H1 (cell line): ENCODE data around the gene ATP5ME. TPM values are rescaled to one million over a fixed set of nuclear protein-coding genes. Genes with fewer than 3 reads are reported as not detected.

Experiments used
- CTCF ChIA-PET: fragments of 300-600 bp; sonication (Branson Sonifier 250); formaldehyde crosslinking; loops from one replicate; lab custom pipeline; 2021; ENCODE audit not compliant: partially characterized antibody; lab: Charles Lee
- POLR2A ChIA-PET: fragments of 300-600 bp; sonication (Branson Sonifier 250); formaldehyde crosslinking; loops from one replicate; lab custom pipeline; 2021; ENCODE audit warnings: inconsistent platforms; ENCODE audit not compliant: partially characterized antibody; lab: Charles Lee
- DNase-seq, 2 experiments: peaks; one replicate each; pipeline versions ENCODE4 v3.0.0 to v3.0.0-alpha.2; 2010 to 2022; ENCODE audit warnings: low spot score in 2 of 2, low read depth in 1 of 2, mixed read lengths in 1 of 2
- FAIRE-seq: peaks from 2 replicates; lab custom pipeline; 2011; peaks lifted over from hg19 to GRCh38; lab: Jason Lieb, UNC
- H2AFZ ChIP-seq: 2 replicates; pipeline ENCODE4 v1.8.1; 2012; ENCODE audit warnings: low read length, inconsistent platforms
- H2AK5ac ChIP-seq: 2 replicates; pipeline ENCODE4 v1.6.1; 2013; ENCODE audit warnings: low read depth, low read length
- H2BK120ac ChIP-seq: replicated peaks from 2 replicates; pipeline ENCODE3; 2013; ENCODE audit warnings: low read depth, low read length, inconsistent platforms
- H2BK12ac ChIP-seq: 2 replicates; pipeline ENCODE4 v1.6.1; 2013; ENCODE audit warnings: low read depth, low read length
- H2BK15ac ChIP-seq: 2 replicates; pipeline ENCODE4 v1.6.1; 2013; ENCODE audit warnings: low read length
- H2BK20ac ChIP-seq: 2 replicates; pipeline ENCODE4 v1.6.1; 2013; ENCODE audit warnings: low read length
- H2BK5ac ChIP-seq: 2 replicates; pipeline ENCODE4 v1.6.1; 2013; ENCODE audit warnings: low read depth, low read length
- H3K14ac ChIP-seq: 2 replicates; pipeline ENCODE4 v1.6.1; 2013; ENCODE audit warnings: inconsistent platforms; ENCODE audit not compliant: insufficient read length
- H3K18ac ChIP-seq: 2 replicates; pipeline ENCODE4 v1.6.1; 2013; ENCODE audit warnings: low read length; ENCODE audit errors: extremely low read depth
- H3K23ac ChIP-seq: 2 replicates; pipeline ENCODE4 v1.6.1; 2013; ENCODE audit warnings: inconsistent platforms; ENCODE audit not compliant: insufficient read length
- H3K23me2 ChIP-seq: 2 replicates; pipeline ENCODE4 v1.6.1; 2013; ENCODE audit warnings: low read depth, low read length
- H3K27ac ChIP-seq: 2 replicates; pipeline ENCODE4 v1.6.1; 2011; ENCODE audit warnings: low read depth, low read length, inconsistent platforms
- H3K27me3 ChIP-seq, 4 experiments: replicated peaks in 1 of 4; 1 replicate in 1 of 4; 2 replicates in 3 of 4; pipeline versions ENCODE4 v1.6.1 to v1.8.1; 2011 to 2013; ENCODE audit warnings: low read length in 3 of 4, mild to moderate bottlenecking in 3 of 4, inconsistent platforms in 2 of 4, mixed read lengths in 2 of 4, moderate library complexity in 1 of 4; ENCODE audit not compliant: control insufficient read depth in 3 of 4, insufficient read depth in 3 of 4; ENCODE audit errors: extremely low read depth in 1 of 4
- H3K36me3 ChIP-seq, 4 experiments: 2 replicates each; pipeline versions ENCODE4 v1.6.1 to v1.8.1; 2011 to 2013; ENCODE audit warnings: mild to moderate bottlenecking in 4 of 4, low read length in 3 of 4, moderate library complexity in 2 of 4, control low read depth in 1 of 4, inconsistent platforms in 1 of 4; ENCODE audit not compliant: insufficient read depth in 4 of 4, control insufficient read depth in 2 of 4
- H3K4ac ChIP-seq: replicated peaks from 2 replicates; pipeline ENCODE3; 2013; ENCODE audit warnings: low read length, low read depth, mixed read lengths, inconsistent platforms; ENCODE audit not compliant: insufficient read length
- H3K4me1 ChIP-seq, 4 experiments: replicated peaks in 1 of 4; 1 replicate in 1 of 4; 2 replicates in 3 of 4; pipeline versions ENCODE4 v1.6.1 to v1.8.1; 2011 to 2013; ENCODE audit warnings: low read length in 3 of 4, inconsistent platforms in 2 of 4, mixed read lengths in 1 of 4; ENCODE audit not compliant: insufficient read depth in 4 of 4, control insufficient read depth in 3 of 4
- H3K4me2 ChIP-seq, 2 experiments: 2 replicates each; pipeline versions ENCODE4 v1.6.1 to v1.8.1; 2011 to 2013; ENCODE audit warnings: low read depth in 2 of 2, low read length in 2 of 2, control low read depth in 1 of 2, inconsistent platforms in 1 of 2, mild to moderate bottlenecking in 1 of 2; ENCODE audit not compliant: insufficient read depth in 1 of 2
- H3K4me3 ChIP-seq, 4 experiments: fragments of 200-600, 300-600 bp in 1 of 4; sonication (generic), shearing (Covaris generic), sonication (Bioruptor Twin) in 1 of 4; 2 replicates each; pipeline versions ENCODE4 v1.5.1 to v1.8.1; 2011 to 2016; ENCODE audit warnings: low read length in 4 of 4, low read depth in 3 of 4, control low read depth in 2 of 4, inconsistent platforms in 2 of 4, mild to moderate bottlenecking in 2 of 4, mixed read lengths in 1 of 4, moderate library complexity in 1 of 4; ENCODE audit not compliant: insufficient read depth in 2 of 4; ENCODE audit errors: extremely low read depth in 1 of 4
- H3K56ac ChIP-seq: replicated peaks from 2 replicates; pipeline ENCODE3; 2013; ENCODE audit warnings: low read depth, mild to moderate bottlenecking, mixed read lengths, low read length, inconsistent platforms; ENCODE audit not compliant: insufficient read length
- H3K79me1 ChIP-seq: 2 replicates; pipeline ENCODE4 v1.6.1; 2013; ENCODE audit warnings: low read depth, low read length, control low read depth
- H3K79me2 ChIP-seq, 2 experiments: 2 replicates each; pipeline versions ENCODE4 v1.6.1 to v1.8.1; 2012 to 2013; ENCODE audit warnings: low read length in 2 of 2, mild to moderate bottlenecking in 2 of 2, inconsistent platforms in 1 of 2; ENCODE audit not compliant: insufficient read depth in 2 of 2, control insufficient read depth in 1 of 2
- H3K9ac ChIP-seq, 4 experiments: replicated peaks in 1 of 4; 1 replicate in 1 of 4; 2 replicates in 3 of 4; pipeline versions ENCODE4 v1.6.1 to v1.8.1; 2011 to 2013; ENCODE audit warnings: low read depth in 3 of 4, low read length in 3 of 4, control low read depth in 2 of 4, mild to moderate bottlenecking in 2 of 4, moderate library complexity in 2 of 4, inconsistent platforms in 1 of 4; ENCODE audit errors: extremely low read depth in 1 of 4
- H3K9me3 ChIP-seq, 2 experiments: 2 replicates each; pipeline versions ENCODE4 v1.6.1 to v1.8.1; 2012 to 2013; ENCODE audit warnings: mild to moderate bottlenecking in 2 of 2, moderate library complexity in 2 of 2, control low read depth in 1 of 2, inconsistent platforms in 1 of 2, low read depth in 1 of 2, low read length in 1 of 2, mixed read lengths in 1 of 2; ENCODE audit not compliant: insufficient read depth in 2 of 2
- H4K20me1 ChIP-seq, 2 experiments: replicated peaks in 1 of 2; 2 replicates each; pipeline versions ENCODE3 to v1.8.1; 2011 to 2013; ENCODE audit warnings: inconsistent platforms in 2 of 2, low read length in 2 of 2, mild to moderate bottlenecking in 1 of 2; ENCODE audit not compliant: insufficient read depth in 2 of 2, control insufficient read depth in 1 of 2
- H4K5ac ChIP-seq: 2 replicates; pipeline ENCODE4 v1.6.1; 2013; ENCODE audit warnings: low read length, low read depth, mixed read lengths, inconsistent platforms; ENCODE audit not compliant: insufficient read length
- H4K8ac ChIP-seq: 2 replicates; pipeline ENCODE4 v1.8.0; 2013; ENCODE audit warnings: mild to moderate bottlenecking, moderate library complexity, low read length, inconsistent platforms; ENCODE audit not compliant: insufficient read depth; ENCODE audit errors: extremely low read depth
- H4K91ac ChIP-seq: replicated peaks from 2 replicates; pipeline ENCODE3; 2013; ENCODE audit warnings: low read length, mixed read lengths, inconsistent platforms; ENCODE audit not compliant: insufficient read length
- BCL11A ChIP-seq, 2 experiments: IDR thresholded peaks; one replicate each; pipeline ENCODE4 v1.6.1; 2011; ENCODE audit warnings: low read depth in 2 of 2, low read length in 2 of 2, mild to moderate bottlenecking in 2 of 2
- BRCA1 ChIP-seq: IDR thresholded peaks from 2 replicates; pipeline ENCODE4 v1.6.1; 2012; ENCODE audit warnings: low read depth, low read length, improper control_type of control experiment
- CBX8 ChIP-seq: fragments of 300-800, 300-1000 bp; sonication (generic); IDR thresholded peaks from 2 replicates; pipeline ENCODE4 v1.7.1; 2016; ENCODE audit warnings: low read depth, low read length, borderline replicate concordance
- CEBPB ChIP-seq: IDR thresholded peaks from 2 replicates; pipeline ENCODE4 v1.6.1; 2012; ENCODE audit warnings: low read depth, low read length
- CTBP2 ChIP-seq: IDR thresholded peaks from 2 replicates; pipeline ENCODE4 v1.7.0; 2011; ENCODE audit warnings: borderline replicate concordance, mild to moderate bottlenecking, moderate library complexity, mixed read lengths, low read length; ENCODE audit not compliant: insufficient read depth, insufficient read length
- E2F6 ChIP-seq: IDR thresholded peaks from 2 replicates; pipeline ENCODE4 v1.6.1; 2012; ENCODE audit warnings: inconsistent platforms
- EGR1 ChIP-seq: IDR thresholded peaks from 2 replicates; pipeline ENCODE4 v1.6.1; 2011; ENCODE audit warnings: low read depth, low read length, borderline replicate concordance
- EP300 ChIP-seq, 2 experiments: IDR thresholded peaks; 1 replicate in 1 of 2; 2 replicates in 1 of 2; pipeline ENCODE4 v1.6.1; 2011 to 2012; ENCODE audit warnings: low read depth in 2 of 2, low read length in 2 of 2, mild to moderate bottlenecking in 2 of 2, borderline replicate concordance in 1 of 2, inconsistent platforms in 1 of 2, moderate library complexity in 1 of 2
- FOSL1 ChIP-seq: IDR thresholded peaks from 2 replicates; pipeline ENCODE4 v1.6.1; 2011; ENCODE audit warnings: mild to moderate bottlenecking, low read depth, low read length, moderate library complexity; ENCODE audit not compliant: insufficient read depth
- GTF2F1 ChIP-seq: IDR thresholded peaks from 2 replicates; pipeline ENCODE4 v1.6.1; 2012; ENCODE audit warnings: low read depth, low read length, improper control_type of control experiment, borderline replicate concordance
- JUN ChIP-seq: IDR thresholded peaks from 2 replicates; pipeline ENCODE4 v1.6.1; 2011; ENCODE audit warnings: low read depth, mild to moderate bottlenecking, improper control_type of control experiment, low read length
- SP4 ChIP-seq: IDR thresholded peaks from 2 replicates; pipeline ENCODE4 v1.6.1; 2012; ENCODE audit warnings: low read length, inconsistent platforms
- ZNF274 ChIP-seq: IDR thresholded peaks from 2 replicates; pipeline ENCODE4 v1.7.0; 2012; ENCODE audit warnings: low read length, borderline replicate concordance; ENCODE audit errors: extremely low read depth
- WGBS, 2 experiments: shearing (Covaris generic) in 1 of 2; methylation state at CpG; one replicate each; pipeline versions ENCODE4 v1.1.6 to v1.1.7; 2013 to 2015; ENCODE audit warnings: low lambda C conversion rate in 2 of 2, mixed read lengths in 2 of 2, inconsistent platforms in 1 of 2, low coverage in 1 of 2, missing lambda C conversion rate in 1 of 2; ENCODE audit not compliant: insufficient replicate concordance in 2 of 2, insufficient coverage in 1 of 2, insufficient read length in 1 of 2; ENCODE audit errors: extremely low coverage in 1 of 2, missing lambda C conversion rate in 1 of 2; 5-methylcytosine and 5-hydroxymethylcytosine counted together
- polyA plus RNA-seq, 7 experiments: library from polyadenylated mRNA; depleted of rRNA in 3 of 7; stranded (reverse) in 5 of 7; unstranded in 2 of 7; fragments of >200 nt in 5 of 7; fragments of 200-250 nt in 2 of 7; gene quantifications; 1 replicate in 5 of 7; 2 replicates in 1 of 7; 4 replicates in 1 of 7; pipeline versions ENCODE4 v1.2.1 to v1.2.3, GENCODE V29; 2011 to 2013; ENCODE audit warnings: missing spikeins in 2 of 7, mixed read lengths in 2 of 7
- total RNA-seq: library from RNA; stranded (reverse); fragmentation: NEBNext Ultra II Directional; extraction: Animal tissue kit (Norgen Biotek cat#: 25700); gene quantifications from 2 replicates; pipeline ENCODE4 v1.2.1, GENCODE V29; 2021

Gene ATP5ME
- total and polyA plus RNA-seq, 2 of the 8 experiments (the other 6 are each of a cell fraction or from before 2014, with no cell fraction given) = 375 to 450 TPM

GRCh38 chr4:679629-680028 is 5.6 kb upstream of the ATP5ME start:
- Histone ChIP-seq H4K5ac (no peak overlapping the region), H3K4me1 (peaks cover 0 to 19% (median 6%) of the 10 kb centered on the region in 4 experiments; a peak in 5 of 7 replicates), H3K4ac (no peak overlapping the region), H3K18ac (no peak overlapping the region), H3K27me3 (no peaks in the 10 kb centered on the region; a peak in 2 of 7 replicates), H2BK12ac (no peak overlapping the region), H4K20me1 (peaks cover 0 to 10% of the 10 kb centered on the region in 2 experiments), H3K23me2 (peaks cover 5% of the 10 kb centered on the region; the same call in 1 of the 2 replicates), H3K9me3 (no peaks in the 10 kb centered on the region), H3K27ac (no peak overlapping the region), H3K4me3 (no peak overlapping the region), H3K79me1 (no peaks in the 10 kb centered on the region), H3K56ac (no peak overlapping the region), H3K9ac (no peak overlapping the region), H3K4me2 (no peak overlapping the region), H3K23ac (no peak overlapping the region), H2BK15ac (no peak overlapping the region), H2BK20ac (no peak overlapping the region), H4K8ac (no peak overlapping the region), H3K14ac (no peak overlapping the region), H2BK120ac (no peak overlapping the region), H3K36me3 (no peaks in the 10 kb centered on the region), H3K79me2 (no peaks in the 10 kb centered on the region), H4K91ac (no peak overlapping the region), H2BK5ac (no peak overlapping the region; the same call in 1 of the 2 replicates), H2AFZ (no peak overlapping the region), H2AK5ac (no peak overlapping the region)
- POLR2A ChIA-PET = interaction anchor here (0.8 to 5.6 kb wide), 5 partner anchors 10 to 176 kb away, joined by 4 to 25 read pairs (median 5); no protein-coding TSS in a partner anchor
- CTCF ChIA-PET = interaction anchor here (1.3 to 1.4 kb wide), 3 partner anchors 21 to 78 kb away, joined by 4 read pairs; no protein-coding TSS in a partner anchor
- 93% methylated on average over 10 of the region's 11 CpGs; no CpG with 5 or more reads in 1 of the 2 experiments for WGBS, 2 experiments
- no peak for DNase-seq
- FAIRE-seq = no peak
- no peak for TF ChIP-seq JUN
- no peak for TF ChIP-seq CEBPB
- TF ChIP-seq ZNF274 = no peak
- no peak for TF ChIP-seq EGR1
- no peak for TF ChIP-seq EP300 (IDR thresholded peaks at IDR 0.05; ENCODE audit: borderline replicate concordance in 1 of 2, low read depth in 2 of 2, low read length in 2 of 2)
- no peak for TF ChIP-seq SP4
- no peak for TF ChIP-seq BCL11A (IDR thresholded peaks at IDR 0.05; ENCODE audit: low read depth in 2 of 2, low read length in 2 of 2)
- TF ChIP-seq CTBP2 = no peak
- no peak for TF ChIP-seq GTF2F1
- no peak for TF ChIP-seq FOSL1
- TF ChIP-seq BRCA1 = no peak
- no peak for TF ChIP-seq CBX8
- no peak for TF ChIP-seq E2F6
